ENCODE measurements around the gene CCDC33.

The CCDC33 gene

DNA sequence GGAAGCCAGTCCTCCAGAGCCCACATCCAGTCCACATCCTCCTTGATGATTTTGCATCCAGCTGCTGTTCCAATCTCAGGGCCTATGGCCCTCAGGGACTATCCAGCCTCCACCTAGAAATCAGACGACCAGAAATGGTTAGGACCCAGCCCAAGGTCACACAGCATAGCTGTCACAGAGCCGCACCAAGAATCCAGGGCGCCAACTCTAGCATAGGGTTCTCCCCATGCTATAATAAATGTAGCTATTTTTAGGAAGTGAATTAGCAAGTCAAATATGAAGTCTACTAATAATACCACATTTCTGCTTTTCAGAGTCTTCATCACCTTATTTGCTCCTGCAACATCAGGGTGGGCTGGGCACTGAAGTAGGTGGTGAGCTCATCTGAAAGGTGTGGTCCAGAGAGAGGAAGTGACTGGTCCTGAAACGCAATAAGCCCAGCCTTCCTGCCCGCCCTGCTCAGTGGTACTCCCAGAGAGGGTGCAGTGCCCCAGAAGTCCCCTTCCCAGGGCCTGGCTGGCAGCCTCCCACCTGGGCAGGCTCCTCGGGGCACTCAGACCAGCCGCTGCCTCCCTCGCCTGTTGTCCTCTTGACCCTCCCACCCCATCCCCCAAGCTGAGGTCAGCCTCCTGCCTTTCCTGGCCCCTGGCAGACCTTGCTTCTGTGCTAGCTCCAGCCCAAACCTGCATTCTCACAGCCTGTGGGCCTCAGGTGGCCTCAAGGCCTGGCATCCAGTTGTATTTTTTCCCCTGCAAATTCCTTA, 148.9 kb downstream of the CCDC33 start:
- DNase-seq = peak; percentile 75

DNA sequence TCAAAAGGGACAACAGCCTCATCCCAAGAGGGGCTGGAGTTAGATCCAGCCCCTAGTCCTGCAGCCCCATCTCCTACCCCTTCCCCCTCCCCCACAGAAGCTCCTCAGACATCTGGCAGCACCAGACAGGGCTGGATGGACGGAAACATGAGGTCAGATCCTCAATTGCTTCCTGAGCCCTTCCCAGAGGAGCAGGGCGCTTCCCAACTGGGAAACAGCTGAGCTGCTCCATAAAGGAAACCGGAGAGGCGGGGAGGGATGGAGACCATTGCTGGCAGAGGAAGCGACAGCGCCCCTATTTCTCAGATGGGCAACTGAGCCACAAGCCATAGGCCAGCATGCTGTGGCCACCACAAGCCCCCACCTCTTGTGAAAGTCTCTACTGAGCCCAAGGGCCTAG, 149.6 kb downstream of the CCDC33 start:
- no peak for DNase-seq

Measured in hematopoietic multipotent progenitor cell treated with erythropoietin and hydrocortisone succinate and interleukin-3 and kit ligand, for 8 days (in vitro differentiated cells).